Measurements from ENCODE around the gene ZP3. TPM values are rescaled to one million over a fixed set of nuclear protein-coding genes. Genes with fewer than 3 reads are reported as not detected.
A peak's percentile ranks its signal among the peaks of the same experiment; 100 is the strongest.

Gene ZP3
- total RNA-seq (1 to 10 TPM in 4 of 10 donors, not detected in 6; 1.3 to 5.7 (median 1.4) TPM), polyA plus RNA-seq (1 to 10 TPM in 1 of 2 donors, under 1 TPM in 1; 0.77 to 4.2 TPM)
- long read RNA-seq, donor 1, result 0 reads
- long read RNA-seq, donor 2, result 0 reads
- long read RNA-seq, donor 3, partial matches to known transcripts, result 0 of 1 reads
- long read RNA-seq, donor 3, other reads (novel, unspliced or antisense), result 0 of 1 reads

DNA sequence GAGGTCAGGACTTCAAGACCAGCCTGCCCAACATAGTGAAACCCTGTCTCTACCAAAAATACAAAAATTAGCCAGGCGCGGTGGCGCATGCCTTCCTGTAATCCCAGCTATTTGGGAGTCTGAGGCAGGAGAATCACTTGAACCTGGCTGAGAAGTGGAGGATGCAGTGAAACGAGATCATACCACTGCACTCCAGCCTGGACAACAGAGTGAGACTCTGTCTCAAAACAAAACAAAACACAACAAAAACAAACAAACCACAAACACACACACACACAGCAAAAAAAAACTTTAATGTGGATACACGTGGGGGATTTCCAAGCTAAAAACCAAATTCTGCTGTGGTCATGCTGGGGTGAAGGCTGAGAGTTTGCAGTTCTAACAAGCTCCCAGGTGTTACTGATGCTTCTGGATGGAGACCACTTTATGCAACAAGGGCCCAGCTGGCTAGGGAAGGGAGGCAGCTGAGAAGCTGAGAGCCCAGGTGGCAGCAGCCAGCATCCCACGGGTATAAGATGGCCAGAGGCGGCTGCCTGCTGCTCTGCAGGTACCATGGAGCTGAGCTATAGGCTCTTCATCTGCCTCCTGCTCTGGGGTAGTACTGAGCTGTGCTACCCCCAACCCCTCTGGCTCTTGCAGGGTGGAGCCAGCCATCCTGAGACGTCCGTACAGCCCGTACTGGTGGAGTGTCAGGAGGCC, at the start of gene ZP3:
ZP3 (plus strand) TSS at position 538 of the 699 bp plus-strand sequence; CDS start at position 553, 15 bp downstream.
- Histone ChIP-seq H3K36me3 (no peaks in the 10 kb centered on the region), H3K27ac (no peak within 1 kb of the TSS), H3K4me3 (no peak within 1 kb of the TSS), H3K9me3 (peaks cover 0 to 11% (median 0%) of the 10 kb centered on the region in 11 donors), H3K4me1 (peaks cover 0 to 13% (median 0%) of the 10 kb centered on the region in 9 donors), H3K27me3 (peaks cover 0 to 4% (median 0%) of the 10 kb centered on the region in 7 donors)
- intact Hi-C loops (cut with DNase I), result no loop called here
- TF ChIP-seq, protein P1, sequence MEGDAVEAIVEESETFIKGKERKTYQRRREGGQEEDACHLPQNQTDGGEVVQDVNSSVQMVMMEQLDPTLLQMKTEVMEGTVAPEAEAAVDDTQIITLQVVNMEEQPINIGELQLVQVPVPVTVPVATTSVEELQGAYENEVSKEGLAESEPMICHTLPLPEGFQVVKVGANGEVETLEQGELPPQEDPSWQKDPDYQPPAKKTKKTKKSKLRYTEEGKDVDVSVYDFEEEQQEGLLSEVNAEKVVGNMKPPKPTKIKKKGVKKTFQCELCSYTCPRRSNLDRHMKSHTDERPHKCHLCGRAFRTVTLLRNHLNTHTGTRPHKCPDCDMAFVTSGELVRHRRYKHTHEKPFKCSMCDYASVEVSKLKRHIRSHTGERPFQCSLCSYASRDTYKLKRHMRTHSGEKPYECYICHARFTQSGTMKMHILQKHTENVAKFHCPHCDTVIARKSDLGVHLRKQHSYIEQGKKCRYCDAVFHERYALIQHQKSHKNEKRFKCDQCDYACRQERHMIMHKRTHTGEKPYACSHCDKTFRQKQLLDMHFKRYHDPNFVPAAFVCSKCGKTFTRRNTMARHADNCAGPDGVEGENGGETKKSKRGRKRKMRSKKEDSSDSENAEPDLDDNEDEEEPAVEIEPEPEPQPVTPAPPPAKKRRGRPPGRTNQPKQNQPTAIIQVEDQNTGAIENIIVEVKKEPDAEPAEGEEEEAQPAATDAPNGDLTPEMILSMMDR (IDR thresholded peaks at IDR 0.05), result no peak
- DNase-seq (no peak), ATAC-seq (no peak)
- 88 to 91% methylated on average over 10 of the region's 10 CpGs for WGBS, 2 donors

DNA sequence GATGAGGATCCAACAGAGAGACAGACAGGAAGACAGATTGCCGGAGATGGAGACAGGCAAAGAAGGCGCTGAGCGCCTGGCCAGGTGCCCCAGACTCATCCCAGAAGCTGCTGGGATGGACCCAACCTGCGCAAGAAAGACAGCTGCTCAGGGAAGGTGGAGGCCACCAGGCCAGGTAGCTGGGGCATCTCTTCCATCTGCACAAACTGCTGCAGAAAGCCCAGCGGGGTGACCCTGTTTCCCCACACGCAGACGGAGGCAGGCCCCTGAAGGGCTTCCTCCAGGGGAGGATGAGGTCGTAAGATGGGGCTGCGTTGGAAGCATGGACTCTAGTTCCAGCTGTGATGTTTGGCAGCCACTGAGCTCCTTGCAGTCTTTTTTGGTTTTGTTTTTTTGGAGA, 49.5 kb upstream of the ZP3 start:
- 82 to 83% methylated on average over 9 of the region's 9 CpGs for WGBS, 2 donors
- H3K27me3 ChIP-seq, result no peaks in the 10 kb centered on the region
- ATAC-seq, result no peak
- H3K27ac ChIP-seq, result no peak overlapping the region
- no peaks in the 10 kb centered on the region for H3K36me3 ChIP-seq
- H3K9me3 ChIP-seq, result no peaks in the 10 kb centered on the region
- no peak for DNase-seq
- TF ChIP-seq, protein P1 (IDR thresholded peaks at IDR 0.05), result no peak
- intact Hi-C loops (cut with DNase I), result no loop called here
- no peak overlapping the region for H3K4me3 ChIP-seq
- H3K4me1 ChIP-seq, result peaks cover 8 to 35% (median 24%) of the 10 kb centered on the region in 9 donors

DNA sequence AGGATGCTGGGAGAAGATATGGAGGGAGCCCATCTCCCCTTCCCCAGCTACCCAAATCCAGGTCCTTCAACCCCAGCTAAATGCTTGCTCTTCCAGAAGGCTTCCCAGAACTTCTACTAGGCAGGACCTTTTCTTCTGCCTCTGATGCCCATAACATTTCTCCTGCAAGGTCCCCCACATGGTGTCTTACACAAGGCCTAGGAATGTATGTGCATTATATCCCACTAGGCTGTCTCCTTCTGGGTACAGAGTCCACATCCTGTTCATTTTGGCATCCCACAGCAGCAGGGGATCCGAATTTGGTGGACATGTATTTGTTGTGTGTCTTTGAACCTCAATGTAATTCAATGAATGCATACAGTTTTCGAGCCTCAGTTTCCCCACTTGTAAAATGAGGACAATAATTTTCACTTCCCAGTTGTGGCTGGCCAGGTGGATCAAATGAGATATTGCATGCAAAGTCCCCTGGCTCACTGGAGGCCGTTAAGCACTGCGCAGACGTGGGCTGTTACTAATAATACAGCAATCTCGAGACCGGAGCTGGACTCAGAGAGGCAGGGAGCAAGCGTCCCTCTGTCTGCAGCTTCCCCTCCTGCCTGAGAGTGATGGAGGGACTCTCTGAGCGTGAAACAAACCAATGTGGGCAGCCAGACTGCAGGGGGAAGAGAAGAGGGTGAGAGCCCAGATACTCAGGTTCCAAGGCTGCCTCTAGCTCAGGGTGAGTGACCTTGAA, 47.4 kb upstream of the ZP3 start:
- Histone ChIP-seq H3K27ac (peak overlapping the region in 8 of 10 donors; percentile 54 to 99 (median 95)), H3K36me3 (no peaks in the 10 kb centered on the region), H3K4me1 (peaks cover 11 to 45% (median 32%) of the 10 kb centered on the region in 9 donors), H3K9me3 (no peaks in the 10 kb centered on the region), H3K27me3 (no peaks in the 10 kb centered on the region), H3K4me3 (no peak overlapping the region)
- intact Hi-C loops (cut with DNase I), result no loop called here
- ATAC-seq, result peak in 1 of 8 donors; percentile 15
- whole genome bisulfite sequencing, 2 donors, result 34 to 51% methylated on average over 9 of the region's 9 CpGs
- TF ChIP-seq, protein P1 (IDR thresholded peaks at IDR 0.05), result peak in 1 of 9 donors; percentile 23
- peak in 1 of 2 donors; percentile 45 for DNase-seq

DNA sequence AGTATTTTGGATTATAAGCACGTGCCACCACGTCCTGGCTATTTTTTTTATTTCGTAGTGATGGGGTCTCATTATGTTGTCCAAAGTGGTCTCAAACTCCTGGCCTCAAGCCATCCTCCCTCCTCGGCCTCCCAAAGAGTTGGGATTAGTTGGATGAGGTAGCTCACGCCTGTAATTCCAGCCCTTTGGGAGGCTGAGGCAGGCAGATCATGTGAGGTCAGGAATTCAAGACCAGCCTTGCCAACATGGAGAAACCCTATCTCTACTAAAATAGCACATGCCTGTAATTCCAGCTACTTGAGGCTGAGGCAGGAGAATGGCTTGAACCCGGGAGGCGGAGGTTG, 44.2 kb upstream of the ZP3 start:
- intact Hi-C loops (cut with DNase I), result no loop called here
- 34 to 41% methylated on average over 7 of the region's 7 CpGs for WGBS, 2 donors
- Histone ChIP-seq H3K27ac (peak overlapping the region; percentile 66 to 99 (median 95)), H3K27me3 (no peaks in the 10 kb centered on the region), H3K4me1 (peaks cover 11 to 45% (median 32%) of the 10 kb centered on the region in 9 donors), H3K9me3 (no peaks in the 10 kb centered on the region), H3K36me3 (no peaks in the 10 kb centered on the region), H3K4me3 (peak overlapping the region in 8 of 10 donors; percentile 7 to 50 (median 48))
- TF ChIP-seq, protein P1 (IDR thresholded peaks at IDR 0.05), result no peak
- no peak for DNase-seq
- no peak for ATAC-seq
